Activated naive CD8-positive, alpha-beta T cell treated with anti-CD3 and anti-CD28 coated beads, Interleukin-2, amount 10 ng/mL, durations not matched to agents 7 days and 5 days (primary cell): ENCODE measurements around the gene PRSS36. TPM values are rescaled to one million over a fixed set of nuclear protein-coding genes. Genes with fewer than 3 reads are reported as not detected.
A peak's percentile ranks its signal among the peaks of the same experiment; 100 is the strongest.
"Not testable (repeated sequence)": the region's sequence is repeated elsewhere in the genome, so short reads cannot be mapped to it uniquely, and the experiment has no call there.

ENCODE experiments used
- ATAC-seq: fragments of 150-1000 bp; cut with Tn5 transposase; one replicate; pipeline ENCODE4 v1.10.0; 2021; ENCODE audit warnings: low read depth, moderate library complexity
- POLR2A ChIA-PET: fragments of 350-600 bp; sonication (Branson Sonifier 250); formaldehyde crosslinking; loops from one replicate; lab custom pipeline; 2021; ENCODE audit warnings: antibody characterized with exemption; lab: Charles Lee
- DNase-seq: peaks from one replicate; pipeline ENCODE4 v3.0.0; 2021
- H3K27ac Mint-ChIP-seq: one replicate; pipeline ENCODE4 v1.8.0; 2022; ENCODE audit warnings: mild to moderate bottlenecking, mixed read lengths
- H3K27me3 Mint-ChIP-seq: one replicate; pipeline ENCODE4 v1.8.0; 2022; ENCODE audit warnings: mild to moderate bottlenecking, moderate library complexity, mixed read lengths
- H3K36me3 Mint-ChIP-seq: one replicate; pipeline ENCODE4 v1.8.0; 2021; ENCODE audit warnings: mild to moderate bottlenecking, mixed read lengths
- H3K4me1 Mint-ChIP-seq: one replicate; pipeline ENCODE4 v1.8.0; 2021; ENCODE audit warnings: mixed read lengths
- H3K4me3 Mint-ChIP-seq: one replicate; pipeline ENCODE4 v1.8.0; 2022; ENCODE audit warnings: mild to moderate bottlenecking, moderate library complexity, mixed read lengths
- H3K9me3 Mint-ChIP-seq: one replicate; pipeline ENCODE4 v1.8.0; 2021; ENCODE audit warnings: mixed read lengths
- total RNA-seq, 2 experiments: library from RNA; stranded (reverse); gene quantifications; one replicate each; pipeline ENCODE4 v1.2.3, GENCODE V29; 2021

The PRSS36 gene
- total RNA-seq, 2 experiments from 2014 or later: 0.31 to 1.1 TPM

- POLR2A ChIA-PET: interaction anchor here (0.6 to 5.9 kb wide), 57 partner anchors 8 to 693 kb away, joined by 3 to 138 read pairs (median 5); partner anchors contain the start of genes ARMC5, HSD3B7, ITGAX and KAT8
- Mint-ChIP-seq H3K36me3 (peaks cover 36% of the 10 kb centered on the region), H3K4me3 (peak within 1 kb of the TSS; percentile 99), H3K9me3 (no peaks in the 10 kb centered on the region), H3K27me3 (no peaks in the 10 kb centered on the region), H3K27ac (peak within 1 kb of the TSS; percentile 97), H3K4me1 (peaks cover 44% of the 10 kb centered on the region)
- ATAC-seq (peak; percentile 60), DNase-seq (peak; percentile 96)
Measured at GRCh38 chr16:31179747-31180459, 30.0 kb upstream of the PRSS36 start, which contains the start of gene FUS. FUS (plus strand) TSS chr16:31180139; CDS start chr16:31180215, 76 bp downstream.

- no peak for DNase-seq
- H3K9me3 Mint-ChIP-seq: no peaks in the 10 kb centered on the region
- POLR2A ChIA-PET: interaction anchor here (0.6 to 5.9 kb wide), 47 partner anchors 9 to 694 kb away, joined by 3 to 138 read pairs (median 6); partner anchors contain the start of genes ARMC5, ITGAX, KAT8 and PYCARD
Measured at GRCh38 chr16:31179219-31179746, 29.4 kb upstream of the PRSS36 start.

GRCh38 chr16:31177136-31177535 is 27.3 kb upstream of the PRSS36 start:
- Mint-ChIP-seq H3K36me3 (peaks cover 11% of the 10 kb centered on the region), H3K4me3 (peak overlapping the region; percentile 77), H3K27ac (peak overlapping the region; percentile 97), H3K4me1 (peaks cover 21% of the 10 kb centered on the region), H3K9me3 (no peaks in the 10 kb centered on the region), H3K27me3 (no peaks in the 10 kb centered on the region)
- peak; percentile 31 for ATAC-seq
- POLR2A ChIA-PET: interaction anchor here (0.6 to 5.9 kb wide), 14 partner anchors 11 to 281 kb away, joined by 3 to 138 read pairs (median 5); partner anchors contain the start of genes ARMC5, KAT8, PYCARD and ZNF843
- peak; percentile 59 for DNase-seq

More at GRCh38 chr16:31179219-31179746, 29.4 kb upstream of the PRSS36 start:
- H3K4me3 Mint-ChIP-seq: peak overlapping the region; percentile 99
- H3K27ac Mint-ChIP-seq: peak overlapping the region; percentile 97
- peaks cover 41% of the 10 kb centered on the region for H3K4me1 Mint-ChIP-seq
- ATAC-seq: no peak
- peaks cover 31% of the 10 kb centered on the region for H3K36me3 Mint-ChIP-seq
- H3K27me3 Mint-ChIP-seq: no peaks in the 10 kb centered on the region

- DNase-seq, POLR2A ChIA-PET, H3K27ac Mint-ChIP-seq, H3K27me3 Mint-ChIP-seq, H3K4me3 Mint-ChIP-seq, H3K4me1 Mint-ChIP-seq, ATAC-seq, H3K9me3 Mint-ChIP-seq, H3K36me3 Mint-ChIP-seq: not testable (repeated sequence)
Measured at GRCh38 chr16:31170048-31170447, 20.2 kb upstream of the PRSS36 start.

GRCh38 chr16:31168848-31169247 is 19.0 kb upstream of the PRSS36 start:
- ATAC-seq: no peak
- Mint-ChIP-seq H3K36me3 (no peaks in the 10 kb centered on the region), H3K4me1 (peaks cover 3% of the 10 kb centered on the region), H3K27me3 (no peaks in the 10 kb centered on the region), H3K9me3 (no peaks in the 10 kb centered on the region), H3K4me3 (no peak overlapping the region), H3K27ac (no peak overlapping the region)
- POLR2A ChIA-PET: interaction anchor here (2.2 kb wide), 1 partner anchor 11 kb away, joined by 6 read pairs; the partner anchor contains the start of gene FUS
- DNase-seq: no peak

GRCh38 chr16:31167315-31167714 is 17.4 kb upstream of the PRSS36 start:
- DNase-seq: no peak
- Mint-ChIP-seq H3K9me3 (no peaks in the 10 kb centered on the region), H3K36me3 (no peaks in the 10 kb centered on the region), H3K27me3 (peaks cover 3% of the 10 kb centered on the region), H3K4me1 (peaks cover 3% of the 10 kb centered on the region), H3K4me3 (no peak overlapping the region), H3K27ac (no peak overlapping the region)
- no peak for ATAC-seq
- POLR2A ChIA-PET: interaction anchor here (0.7 to 2.2 kb wide), 2 partner anchors 13 to 168 kb away, joined by 3 to 6 read pairs; partner anchors contain the start of gene FUS

- peaks cover 5% of the 10 kb centered on the region for H3K4me1 Mint-ChIP-seq
- no peaks in the 10 kb centered on the region for H3K9me3 Mint-ChIP-seq
- peaks cover 13% of the 10 kb centered on the region for H3K27me3 Mint-ChIP-seq
- peak overlapping the region; percentile 37 for H3K4me3 Mint-ChIP-seq
- POLR2A ChIA-PET: interaction anchor here (0.5 to 2.4 kb wide), 5 partner anchors 9 to 40 kb away, joined by 3 to 12 read pairs (median 4); partner anchors contain the start of genes FUS and KAT8
- no peaks in the 10 kb centered on the region for H3K36me3 Mint-ChIP-seq
- ATAC-seq (peak; percentile 30), DNase-seq (no peak)
- H3K27ac Mint-ChIP-seq: no peak overlapping the region
Measured at GRCh38 chr16:31157136-31157535, 7.3 kb upstream of the PRSS36 start.

- H3K27ac Mint-ChIP-seq, H3K36me3 Mint-ChIP-seq, H3K4me3 Mint-ChIP-seq, DNase-seq, H3K27me3 Mint-ChIP-seq, H3K4me1 Mint-ChIP-seq, ATAC-seq, H3K9me3 Mint-ChIP-seq: not testable (repeated sequence)
- POLR2A ChIA-PET: interaction anchor here (1.1 to 1.2 kb wide), 2 partner anchors 8 to 33 kb away, joined by 4 to 6 read pairs; partner anchors contain the start of gene KAT8
Measured at GRCh38 chr16:31150976-31151375, 1.1 kb upstream of the PRSS36 start.

- Mint-ChIP-seq H3K9me3 (no peaks in the 10 kb centered on the region), H3K27me3 (peaks cover 6% of the 10 kb centered on the region), H3K4me1 (no peaks in the 10 kb centered on the region), H3K27ac (no peak overlapping the region), H3K36me3 (no peaks in the 10 kb centered on the region), H3K4me3 (no peak overlapping the region)
- POLR2A ChIA-PET: no interaction called here
- DNase-seq (no peak), ATAC-seq (no peak)
Measured at GRCh38 chr16:31149332-31149731, 534 bp downstream of the PRSS36 start.

- Mint-ChIP-seq H3K27me3 (peaks cover 6% of the 10 kb centered on the region), H3K4me1 (no peaks in the 10 kb centered on the region), H3K9me3 (no peaks in the 10 kb centered on the region), H3K4me3 (no peak overlapping the region), H3K27ac (no peak overlapping the region), H3K36me3 (no peaks in the 10 kb centered on the region)
- no peak for DNase-seq
- ATAC-seq: no peak
- POLR2A ChIA-PET: no interaction called here
Measured at GRCh38 chr16:31148896-31149295, 970 bp downstream of the PRSS36 start.

GRCh38 chr16:31148281-31148728 is 1.6 kb downstream of the PRSS36 start:
- POLR2A ChIA-PET: no interaction called here
- DNase-seq (no peak), ATAC-seq (no peak)
- H3K9me3 Mint-ChIP-seq: no peaks in the 10 kb centered on the region
- peaks cover 4% of the 10 kb centered on the region for H3K27me3 Mint-ChIP-seq
- H3K4me3 Mint-ChIP-seq: no peak overlapping the region
- H3K36me3 Mint-ChIP-seq: no peaks in the 10 kb centered on the region
- H3K27ac Mint-ChIP-seq: no peak overlapping the region
- no peaks in the 10 kb centered on the region for H3K4me1 Mint-ChIP-seq

GRCh38 chr16:31147574-31147973 is 2.3 kb downstream of the PRSS36 start:
- POLR2A ChIA-PET: interaction anchor here (1.2 kb wide), 1 partner anchor 33 kb away, joined by 6 read pairs; the partner anchor contains the start of gene FUS
- Mint-ChIP-seq H3K9me3 (no peaks in the 10 kb centered on the region), H3K4me1 (no peaks in the 10 kb centered on the region), H3K36me3 (no peaks in the 10 kb centered on the region), H3K27me3 (peaks cover 4% of the 10 kb centered on the region), H3K4me3 (no peak overlapping the region), H3K27ac (no peak overlapping the region)
- no peak for ATAC-seq
- DNase-seq: no peak

- POLR2A ChIA-PET: interaction anchor here (0.9 to 1.4 kb wide), 3 partner anchors 32 to 240 kb away, joined by 4 to 8 read pairs (median 6); partner anchors contain the start of gene FUS
- Mint-ChIP-seq H3K27me3 (peaks cover 4% of the 10 kb centered on the region), H3K4me1 (peaks cover 5% of the 10 kb centered on the region), H3K36me3 (no peaks in the 10 kb centered on the region), H3K4me3 (no peak overlapping the region), H3K9me3 (no peaks in the 10 kb centered on the region), H3K27ac (no peak overlapping the region)
- ATAC-seq (no peak), DNase-seq (no peak)
Measured at GRCh38 chr16:31145398-31145990, 4.4 kb downstream of the PRSS36 start.
